ENCODE measurements around the gene C16orf87.

The C16orf87 gene

DNA sequence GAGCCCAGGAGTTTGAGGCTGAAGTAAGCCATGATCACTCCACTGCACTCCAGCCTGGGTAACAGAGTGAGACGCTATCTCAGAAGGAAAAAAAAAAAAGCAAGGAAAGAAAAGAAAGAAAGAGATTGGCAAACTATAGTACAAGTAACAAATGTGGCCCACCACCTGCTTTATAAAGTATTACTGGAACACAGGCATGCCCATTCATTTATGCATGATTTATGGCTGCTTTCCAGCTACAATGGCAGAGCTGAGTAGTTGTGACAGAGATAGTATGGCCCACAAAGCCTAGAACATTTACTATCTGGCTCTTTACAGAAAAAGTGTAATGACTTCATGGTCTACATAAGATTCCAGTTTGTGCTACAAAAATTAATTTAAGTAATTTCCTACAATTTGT is 23.6 kb downstream of the C16orf87 start:
- Histone ChIP-seq H2BK15ac (ENCODE audit: low read depth, poor library complexity, severe bottlenecking) (no peak overlapping the region), H3K4ac (ENCODE audit: low read depth in 1 of 2, low read length in 2 of 2) (no peak overlapping the region), H3K4me2 (ENCODE audit: low read length, poor library complexity, severe bottlenecking) (no peak overlapping the region), H4K8ac (ENCODE audit: low read length) (no peak overlapping the region), H2AK5ac (ENCODE audit: low read length, severe bottlenecking) (no peak overlapping the region), H3K9ac (ENCODE audit: low read length) (no peak overlapping the region), H3K27ac (ENCODE audit: low read length, poor library complexity, severe bottlenecking) (no peak overlapping the region), H3K14ac (ENCODE audit: low read length in 2 of 2) (no peak overlapping the region), H3K4me1 (ENCODE audit: control insufficient read depth, insufficient read depth, low read depth, low read length) (peaks cover 2% of the 10 kb centered on the region), H2AFZ (ENCODE audit: low read depth, low read length) (no peak overlapping the region), H3K9me3 (ENCODE audit: control insufficient read depth, low read length) (no peaks in the 10 kb centered on the region), H3K18ac (ENCODE audit: low read depth in 1 of 2, low read length in 2 of 2) (no peak overlapping the region), H4K91ac (ENCODE audit: low read length) (no peak overlapping the region), H2BK5ac (ENCODE audit: low read depth, low read length, poor library complexity, severe bottlenecking) (no peak overlapping the region), H3K36me3 (ENCODE audit: control insufficient read depth in 1 of 2, insufficient read depth in 2 of 2, low read depth in 1 of 2, low read length in 2 of 2) (peaks cover 0 to 5% of the 10 kb centered on the region in 2 experiments), H3K23ac (ENCODE audit: low read length in 2 of 2) (no peak overlapping the region), H2BK12ac (ENCODE audit: low read length in 2 of 2) (no peak overlapping the region), H3K27me3 (ENCODE audit: control insufficient read depth in 1 of 2, insufficient read depth in 1 of 2, low read length in 2 of 2) (no peaks in the 10 kb centered on the region), H2BK120ac (ENCODE audit: low read depth, low read length) (no peak overlapping the region), H3K79me1 (replicated peaks; ENCODE audit: low read length, poor library complexity, severe bottlenecking) (peaks cover 11% of the 10 kb centered on the region), H3K4me3 (ENCODE audit: insufficient read depth in 1 of 2, low read depth in 1 of 2, low read length in 2 of 2) (no peak overlapping the region)
- no CpG with 5 or more reads among the region's 1 CpG for WGBS
- no peak for DNase-seq

DNA sequence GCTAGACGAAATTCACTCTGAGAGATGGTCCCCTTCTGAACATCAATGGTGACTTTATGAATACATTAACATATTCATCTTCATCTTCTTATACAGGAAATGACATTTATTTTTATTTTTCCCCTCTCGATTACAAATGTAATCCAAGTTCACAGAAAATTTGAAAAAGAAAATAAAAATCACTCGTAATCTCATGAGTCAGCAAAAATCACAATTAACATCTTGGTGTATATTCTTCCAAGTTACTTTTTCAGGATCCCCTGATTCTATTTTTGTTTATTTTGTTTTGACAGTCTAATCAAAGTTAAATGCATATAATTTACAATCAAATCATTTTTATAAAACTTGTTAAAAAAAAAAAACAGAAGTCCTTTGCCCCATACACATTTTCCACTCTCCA is 27.6 kb downstream of the C16orf87 start:
- Histone ChIP-seq H3K4me1 (ENCODE audit: control insufficient read depth, insufficient read depth, low read depth, low read length) (peaks cover 1% of the 10 kb centered on the region), H3K23ac (ENCODE audit: low read length in 2 of 2) (no peak overlapping the region), H2AFZ (ENCODE audit: low read depth, low read length) (no peak overlapping the region), H3K27ac (ENCODE audit: low read length, poor library complexity, severe bottlenecking) (no peak overlapping the region), H3K18ac (ENCODE audit: low read depth in 1 of 2, low read length in 2 of 2) (no peak overlapping the region), H3K4me2 (ENCODE audit: low read length, poor library complexity, severe bottlenecking) (no peak overlapping the region), H3K79me1 (replicated peaks; ENCODE audit: low read length, poor library complexity, severe bottlenecking) (peaks cover 9% of the 10 kb centered on the region), H3K27me3 (ENCODE audit: control insufficient read depth in 1 of 2, insufficient read depth in 1 of 2, low read length in 2 of 2) (no peaks in the 10 kb centered on the region), H2BK5ac (ENCODE audit: low read depth, low read length, poor library complexity, severe bottlenecking) (no peak overlapping the region), H2AK5ac (ENCODE audit: low read length, severe bottlenecking) (no peak overlapping the region), H3K9me3 (ENCODE audit: control insufficient read depth, low read length) (no peaks in the 10 kb centered on the region), H4K91ac (ENCODE audit: low read length) (no peak overlapping the region), H2BK12ac (ENCODE audit: low read length in 2 of 2) (no peak overlapping the region), H2BK15ac (ENCODE audit: low read depth, poor library complexity, severe bottlenecking) (no peak overlapping the region), H3K14ac (ENCODE audit: low read length in 2 of 2) (no peak overlapping the region), H3K4me3 (ENCODE audit: insufficient read depth in 1 of 2, low read depth in 1 of 2, low read length in 2 of 2) (no peak overlapping the region), H3K36me3 (ENCODE audit: control insufficient read depth in 1 of 2, insufficient read depth in 2 of 2, low read depth in 1 of 2, low read length in 2 of 2) (peaks cover 0 to 5% of the 10 kb centered on the region in 2 experiments), H2BK120ac (ENCODE audit: low read depth, low read length) (no peak overlapping the region), H3K4ac (ENCODE audit: low read depth in 1 of 2, low read length in 2 of 2) (no peak overlapping the region), H3K9ac (ENCODE audit: low read length) (no peak overlapping the region), H4K8ac (ENCODE audit: low read length) (no peak overlapping the region)
- DNase-seq = no peak
- WGBS = 94% methylated on average over 3 of the region's 3 CpGs

DNA sequence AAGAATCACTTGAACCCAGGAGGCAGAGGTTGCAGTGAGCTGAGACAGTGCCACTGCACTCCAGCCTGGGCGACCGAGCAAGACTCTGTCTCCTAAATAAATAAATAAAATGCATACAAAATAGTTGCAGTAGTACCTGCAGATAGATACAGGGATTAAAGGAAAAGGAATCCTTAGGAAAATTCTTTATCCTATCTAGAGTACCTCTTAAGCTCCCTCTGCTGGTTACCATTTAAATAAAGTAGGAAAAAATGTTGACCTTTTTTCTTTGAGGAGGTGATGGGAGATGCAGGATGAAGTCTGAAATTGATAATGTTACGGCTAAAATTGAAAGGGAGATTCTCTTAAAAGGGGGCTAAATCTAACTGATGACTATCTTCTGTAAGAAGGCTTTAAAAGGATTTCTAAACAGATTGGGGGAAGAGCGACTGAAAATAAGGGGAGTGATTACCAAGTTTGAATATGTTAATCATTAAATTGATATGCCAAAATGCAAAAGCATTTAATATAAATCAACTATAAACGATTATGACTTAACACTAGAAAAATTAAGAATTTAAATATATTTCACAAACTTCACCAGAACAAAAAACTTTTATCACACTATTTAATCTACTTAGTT is 29.4 kb downstream of the C16orf87 start:
- Histone ChIP-seq H2BK5ac (ENCODE audit: low read depth, low read length, poor library complexity, severe bottlenecking) (no peak overlapping the region), H3K9ac (ENCODE audit: low read length) (no peak overlapping the region), H2AFZ (ENCODE audit: low read depth, low read length) (no peak overlapping the region), H2BK120ac (ENCODE audit: low read depth, low read length) (no peak overlapping the region), H3K4me1 (ENCODE audit: control insufficient read depth, insufficient read depth, low read depth, low read length) (peaks cover 5% of the 10 kb centered on the region), H2AK5ac (ENCODE audit: low read length, severe bottlenecking) (no peak overlapping the region), H3K14ac (ENCODE audit: low read length in 2 of 2) (no peak overlapping the region), H3K36me3 (ENCODE audit: control insufficient read depth in 1 of 2, insufficient read depth in 2 of 2, low read depth in 1 of 2, low read length in 2 of 2) (peaks cover 0 to 5% of the 10 kb centered on the region in 2 experiments), H2BK15ac (ENCODE audit: low read depth, poor library complexity, severe bottlenecking) (no peak overlapping the region), H3K18ac (ENCODE audit: low read depth in 1 of 2, low read length in 2 of 2) (no peak overlapping the region), H3K27ac (ENCODE audit: low read length, poor library complexity, severe bottlenecking) (no peak overlapping the region), H3K4me3 (ENCODE audit: insufficient read depth in 1 of 2, low read depth in 1 of 2, low read length in 2 of 2) (no peak overlapping the region), H4K8ac (ENCODE audit: low read length) (no peak overlapping the region), H4K91ac (ENCODE audit: low read length) (no peak overlapping the region), H3K4me2 (ENCODE audit: low read length, poor library complexity, severe bottlenecking) (no peak overlapping the region), H3K27me3 (ENCODE audit: control insufficient read depth in 1 of 2, insufficient read depth in 1 of 2, low read length in 2 of 2) (no peaks in the 10 kb centered on the region), H3K23ac (ENCODE audit: low read length in 2 of 2) (no peak overlapping the region), H3K9me3 (ENCODE audit: control insufficient read depth, low read length) (no peaks in the 10 kb centered on the region), H3K4ac (ENCODE audit: low read depth in 1 of 2, low read length in 2 of 2) (no peak overlapping the region), H3K79me1 (replicated peaks; ENCODE audit: low read length, poor library complexity, severe bottlenecking) (peaks cover 6% of the 10 kb centered on the region), H2BK12ac (ENCODE audit: low read length in 2 of 2) (no peak overlapping the region)
- DNase-seq = peak; percentile 55
- 94% methylated on average over 1 of the region's 5 CpGs for WGBS

GRCh38 chr16:46800494-46800893 is 30.5 kb downstream of the C16orf87 start:
- Histone ChIP-seq H3K18ac (ENCODE audit: low read depth in 1 of 2, low read length in 2 of 2) (no peak overlapping the region), H3K9ac (ENCODE audit: low read length) (no peak overlapping the region), H2AK5ac (ENCODE audit: low read length, severe bottlenecking) (no peak overlapping the region), H3K4ac (ENCODE audit: low read depth in 1 of 2, low read length in 2 of 2) (no peak overlapping the region), H2BK120ac (ENCODE audit: low read depth, low read length) (no peak overlapping the region), H3K4me3 (ENCODE audit: insufficient read depth in 1 of 2, low read depth in 1 of 2, low read length in 2 of 2) (no peak overlapping the region), H4K91ac (ENCODE audit: low read length) (no peak overlapping the region), H3K27me3 (ENCODE audit: control insufficient read depth in 1 of 2, insufficient read depth in 1 of 2, low read length in 2 of 2) (no peaks in the 10 kb centered on the region), H3K4me1 (ENCODE audit: control insufficient read depth, insufficient read depth, low read depth, low read length) (peaks cover 5% of the 10 kb centered on the region), H3K36me3 (ENCODE audit: control insufficient read depth in 1 of 2, insufficient read depth in 2 of 2, low read depth in 1 of 2, low read length in 2 of 2) (peaks cover 0 to 5% of the 10 kb centered on the region in 2 experiments), H2BK15ac (ENCODE audit: low read depth, poor library complexity, severe bottlenecking) (no peak overlapping the region), H2AFZ (ENCODE audit: low read depth, low read length) (no peak overlapping the region), H3K79me1 (replicated peaks; ENCODE audit: low read length, poor library complexity, severe bottlenecking) (peaks cover 8% of the 10 kb centered on the region), H3K14ac (ENCODE audit: low read length in 2 of 2) (no peak overlapping the region), H3K27ac (ENCODE audit: low read length, poor library complexity, severe bottlenecking) (no peak overlapping the region), H4K8ac (ENCODE audit: low read length) (no peak overlapping the region), H3K4me2 (ENCODE audit: low read length, poor library complexity, severe bottlenecking) (no peak overlapping the region), H3K23ac (ENCODE audit: low read length in 2 of 2) (no peak overlapping the region), H2BK5ac (ENCODE audit: low read depth, low read length, poor library complexity, severe bottlenecking) (no peak overlapping the region), H3K9me3 (ENCODE audit: control insufficient read depth, low read length) (peaks cover 2% of the 10 kb centered on the region), H2BK12ac (ENCODE audit: low read length in 2 of 2) (no peak overlapping the region)
- WGBS = 100% methylated on average over 1 of the region's 1 CpG
- DNase-seq = no peak
